GM20000 (cell line): ENCODE results near the gene AOPEP.
A peak's percentile ranks its signal among the peaks of the same experiment; 100 is the strongest.

Experiments used
- DNase-seq: peaks from one replicate; pipeline ENCODE4 v3.0.0; 2012; ENCODE audit warnings: low spot score
- CTCF ChIP-seq: IDR thresholded peaks from 2 replicates; pipeline ENCODE4 v1.5.1; 2012; ENCODE audit warnings: mild to moderate bottlenecking, control low read depth; ENCODE audit errors: extremely low read depth, missing control alignments

AOPEP gene

GRCh38 chr9:94783102-94783682 is 56.7 kb downstream of the AOPEP start:
- peak; percentile 59 for TF ChIP-seq CTCF
- DNase-seq, result peak; percentile 48

GRCh38 chr9:94783928-94784327 is 57.4 kb downstream of the AOPEP start:
- no peak for DNase-seq
- no peak for TF ChIP-seq CTCF

- DNase-seq, result no peak
- TF ChIP-seq CTCF, result no peak
Measured at GRCh38 chr9:94785215-94786169, 59.0 kb downstream of the AOPEP start.

- no peak for TF ChIP-seq CTCF
- DNase-seq, result no peak
Measured at GRCh38 chr9:94786586-94786985, 60.1 kb downstream of the AOPEP start.

GRCh38 chr9:94787266-94787665 is 60.8 kb downstream of the AOPEP start:
- DNase-seq, result no peak
- no peak for TF ChIP-seq CTCF

GRCh38 chr9:94788570-94789105 is 62.1 kb downstream of the AOPEP start:
- no peak for TF ChIP-seq CTCF
- DNase-seq, result no peak

GRCh38 chr9:94791435-94791834 is 64.9 kb downstream of the AOPEP start:
- TF ChIP-seq CTCF, result no peak
- no peak for DNase-seq
